HG03108 (cell line): ENCODE results near the gene SLC16A10.
A peak's percentile ranks its signal among the peaks of the same experiment; 100 is the strongest.
"Not testable (repeated sequence)": the region's sequence is repeated elsewhere in the genome, so short reads cannot be mapped to it uniquely, and the experiment has no call there.

Experiments
- ATAC-seq: cut with Tn5 transposase; IDR thresholded peaks from one replicate; pipeline ENCODE4 v1.9.1; 2021; ENCODE audit warnings: moderate library complexity; ENCODE audit not compliant: unreplicated experiment

SLC16A10 gene

GRCh38 chr6:111131018-111131417, 43.7 kb downstream of the SLC16A10 start:
- ATAC-seq: not testable (repeated sequence)

GRCh38 chr6:111132669-111133068, 45.4 kb downstream of the SLC16A10 start:
- ATAC-seq: not testable (repeated sequence)

GRCh38 chr6:111134236-111134869, 47.0 kb downstream of the SLC16A10 start:
- ATAC-seq: not testable (repeated sequence)

- ATAC-seq: not testable (repeated sequence)
Observed at GRCh38 chr6:111137489-111138093, 50.3 kb downstream of the SLC16A10 start.

- no peak for ATAC-seq
Observed at GRCh38 chr6:111147440-111147839, 60.1 kb downstream of the SLC16A10 start.

- ATAC-seq: no peak
Observed at GRCh38 chr6:111148110-111148509, 60.8 kb downstream of the SLC16A10 start.

GRCh38 chr6:111150577-111150976, 63.3 kb downstream of the SLC16A10 start:
- ATAC-seq: no peak

- ATAC-seq: no peak
Observed at GRCh38 chr6:111154981-111155380, 67.7 kb downstream of the SLC16A10 start.

- ATAC-seq: no peak
Observed at GRCh38 chr6:111157412-111157811, 70.1 kb downstream of the SLC16A10 start.

- ATAC-seq: no peak
Observed at GRCh38 chr6:111159633-111160032, 72.3 kb downstream of the SLC16A10 start.

GRCh38 chr6:111161650-111162049, 74.3 kb downstream of the SLC16A10 start:
- ATAC-seq: no peak

GRCh38 chr6:111162504-111162903, 75.2 kb downstream of the SLC16A10 start:
- ATAC-seq: no peak

- peak; percentile 83 for ATAC-seq
Observed at GRCh38 chr6:111171577-111172400, 84.5 kb downstream of the SLC16A10 start.

- ATAC-seq: no peak
Observed at GRCh38 chr6:111172563-111172962, 85.3 kb downstream of the SLC16A10 start.

GRCh38 chr6:111173341-111173740, 86.0 kb downstream of the SLC16A10 start:
- no peak for ATAC-seq

- ATAC-seq: no peak
Observed at GRCh38 chr6:111173946-111174345, 86.6 kb downstream of the SLC16A10 start.

GRCh38 chr6:111175109-111175508, 87.8 kb downstream of the SLC16A10 start:
- ATAC-seq: no peak

- ATAC-seq: no peak
Observed at GRCh38 chr6:111176038-111176759, 88.9 kb downstream of the SLC16A10 start.

GRCh38 chr6:111176760-111177099, 89.4 kb downstream of the SLC16A10 start:
- ATAC-seq: no peak

- no peak for ATAC-seq
Observed at GRCh38 chr6:111177131-111177530, 89.8 kb downstream of the SLC16A10 start.
